Peyer's patch (tissue), 4 donors: ENCODE measurements around the gene ELAVL4.

Experiments
- POLR2A ChIP-seq, 2 donors: fragments of 450-650 bp; IDR thresholded peaks; one replicate each; pipeline ENCODE4 v1.5.1; 2017; ENCODE audit warnings: antibody characterized with exemption in 2 of 2, mild to moderate bottlenecking in 2 of 2, moderate library complexity in 2 of 2
- TF ChIP-seq, protein P1 (sequence below), 6 experiments: fragments of 450-650 bp in 4 of 6; fragments of 200-600 bp in 2 of 6; sonication (generic) in 1 of 6; IDR thresholded peaks; one replicate each; pipeline ENCODE4 v1.5.1; 2017 to 2019; ENCODE audit warnings: antibody characterized with exemption in 6 of 6, mild to moderate bottlenecking in 3 of 6, moderate library complexity in 1 of 6

DNA sequence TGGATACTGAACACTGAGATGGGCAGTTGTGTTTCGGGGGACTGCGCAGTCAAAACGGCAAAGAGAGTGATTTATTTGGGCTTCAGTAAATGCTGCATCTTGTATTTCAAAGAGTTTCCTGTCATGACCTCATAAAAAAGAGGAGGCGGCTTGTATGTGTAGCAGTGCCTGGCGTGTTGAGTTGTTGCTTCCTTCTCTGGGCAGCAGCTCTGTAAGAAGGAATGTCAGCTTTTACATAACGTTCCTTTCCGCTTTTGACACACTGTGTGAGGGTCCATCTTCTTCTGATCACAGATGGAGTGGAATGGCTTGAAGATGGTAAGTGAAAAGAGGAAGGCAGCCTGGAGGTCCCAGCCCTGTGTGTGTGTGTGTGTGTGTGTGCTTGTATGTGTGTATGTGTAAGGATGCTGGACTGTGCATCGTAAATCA lies 941 bp downstream of the ELAVL4 start:
- TF ChIP-seq, protein P1, sequence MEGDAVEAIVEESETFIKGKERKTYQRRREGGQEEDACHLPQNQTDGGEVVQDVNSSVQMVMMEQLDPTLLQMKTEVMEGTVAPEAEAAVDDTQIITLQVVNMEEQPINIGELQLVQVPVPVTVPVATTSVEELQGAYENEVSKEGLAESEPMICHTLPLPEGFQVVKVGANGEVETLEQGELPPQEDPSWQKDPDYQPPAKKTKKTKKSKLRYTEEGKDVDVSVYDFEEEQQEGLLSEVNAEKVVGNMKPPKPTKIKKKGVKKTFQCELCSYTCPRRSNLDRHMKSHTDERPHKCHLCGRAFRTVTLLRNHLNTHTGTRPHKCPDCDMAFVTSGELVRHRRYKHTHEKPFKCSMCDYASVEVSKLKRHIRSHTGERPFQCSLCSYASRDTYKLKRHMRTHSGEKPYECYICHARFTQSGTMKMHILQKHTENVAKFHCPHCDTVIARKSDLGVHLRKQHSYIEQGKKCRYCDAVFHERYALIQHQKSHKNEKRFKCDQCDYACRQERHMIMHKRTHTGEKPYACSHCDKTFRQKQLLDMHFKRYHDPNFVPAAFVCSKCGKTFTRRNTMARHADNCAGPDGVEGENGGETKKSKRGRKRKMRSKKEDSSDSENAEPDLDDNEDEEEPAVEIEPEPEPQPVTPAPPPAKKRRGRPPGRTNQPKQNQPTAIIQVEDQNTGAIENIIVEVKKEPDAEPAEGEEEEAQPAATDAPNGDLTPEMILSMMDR (IDR thresholded peaks at IDR 0.05) = no peak
- TF ChIP-seq POLR2A (IDR thresholded peaks at IDR 0.05) = no peak
